Cardiac muscle cell (in vitro differentiated cells and primary cell): ENCODE data around the gene SULT1C4. TPM values are rescaled to one million over a fixed set of nuclear protein-coding genes. Genes with fewer than 3 reads are reported as not detected.

Experiments
- DNase-seq, 2 donors: peaks; one replicate each; pipeline versions ENCODE4 v3.0.0 to v3.0.0-alpha.2; 2010 to 2017; ENCODE audit warnings: low read depth in 1 of 2, low spot score in 1 of 2
- H3K27ac ChIP-seq: fragments of 200-600 bp; sonication (generic); 2 replicates; pipeline ENCODE4 v1.5.1; 2016
- H3K27me3 ChIP-seq: fragments of 200-600 bp; sonication (generic); 2 replicates; pipeline ENCODE4 v1.6.0; 2016; ENCODE audit warnings: control low read depth
- H3K36me3 ChIP-seq: fragments of 200-600 bp; sonication (generic); 2 replicates; pipeline ENCODE4 v1.5.1; 2016; ENCODE audit warnings: control low read depth
- H3K4me1 ChIP-seq: fragments of 200-600 bp; sonication (generic); 2 replicates; pipeline ENCODE4 v1.8.1; 2017; ENCODE audit warnings: low read depth, mild to moderate bottlenecking, mixed run types
- H3K4me3 ChIP-seq: fragments of 200-600 bp; sonication (generic); 2 replicates; pipeline ENCODE4 v1.5.1; 2016; ENCODE audit warnings: mild to moderate bottlenecking
- H3K9me3 ChIP-seq: fragments of 200-600 bp; sonication (generic); 2 replicates; pipeline ENCODE4 v1.5.1; 2017; ENCODE audit warnings: low read depth, mild to moderate bottlenecking, control low read depth
- polyA plus RNA-seq: library from polyadenylated mRNA; unstranded; fragments of >200 nt; fragmentation: Nextera tagmentation; extraction: Ambion mirVana; gene quantifications from 2 replicates; pipeline ENCODE4 v1.2.1, GENCODE V29; 2016
- total RNA-seq: library from RNA; depleted of rRNA; stranded (reverse); fragments of >200 nt; gene quantifications from 2 replicates; pipeline ENCODE4 v1.2.3, GENCODE V29; 2016
- TF ChIP-seq, protein P1 (sequence below): IDR thresholded peaks from 2 replicates; pipeline ENCODE4 v1.5.1; 2012; ENCODE audit warnings: low read depth, mild to moderate bottlenecking, low read length

Gene SULT1C4
- total and polyA plus RNA-seq, 2 experiments from 2014 or later = 10.6 to 14.3 TPM

DNA sequence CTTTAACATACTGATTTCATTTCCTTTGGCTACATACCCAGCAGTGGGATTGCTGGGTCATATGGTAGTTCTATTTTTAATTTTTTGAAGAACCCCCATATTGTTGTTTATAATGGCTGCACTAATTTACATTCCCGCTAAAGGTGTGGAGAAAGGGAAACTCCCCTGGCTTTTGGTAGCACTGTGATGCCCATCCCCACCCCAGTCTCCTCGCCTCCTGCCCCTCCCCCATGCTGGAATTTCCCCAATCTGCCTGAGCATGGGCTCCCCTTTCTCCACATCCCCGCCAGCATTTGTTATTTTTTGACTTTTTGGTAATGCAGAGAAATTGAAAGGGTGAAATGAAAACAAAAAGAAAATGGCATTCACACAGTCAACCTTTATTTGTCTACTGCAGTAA is 30.0 kb upstream of the SULT1C4 start:
- DNase-seq = no peak
- TF ChIP-seq, protein P1, sequence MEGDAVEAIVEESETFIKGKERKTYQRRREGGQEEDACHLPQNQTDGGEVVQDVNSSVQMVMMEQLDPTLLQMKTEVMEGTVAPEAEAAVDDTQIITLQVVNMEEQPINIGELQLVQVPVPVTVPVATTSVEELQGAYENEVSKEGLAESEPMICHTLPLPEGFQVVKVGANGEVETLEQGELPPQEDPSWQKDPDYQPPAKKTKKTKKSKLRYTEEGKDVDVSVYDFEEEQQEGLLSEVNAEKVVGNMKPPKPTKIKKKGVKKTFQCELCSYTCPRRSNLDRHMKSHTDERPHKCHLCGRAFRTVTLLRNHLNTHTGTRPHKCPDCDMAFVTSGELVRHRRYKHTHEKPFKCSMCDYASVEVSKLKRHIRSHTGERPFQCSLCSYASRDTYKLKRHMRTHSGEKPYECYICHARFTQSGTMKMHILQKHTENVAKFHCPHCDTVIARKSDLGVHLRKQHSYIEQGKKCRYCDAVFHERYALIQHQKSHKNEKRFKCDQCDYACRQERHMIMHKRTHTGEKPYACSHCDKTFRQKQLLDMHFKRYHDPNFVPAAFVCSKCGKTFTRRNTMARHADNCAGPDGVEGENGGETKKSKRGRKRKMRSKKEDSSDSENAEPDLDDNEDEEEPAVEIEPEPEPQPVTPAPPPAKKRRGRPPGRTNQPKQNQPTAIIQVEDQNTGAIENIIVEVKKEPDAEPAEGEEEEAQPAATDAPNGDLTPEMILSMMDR = no peak
- H3K36me3 ChIP-seq = no peaks in the 10 kb centered on the region
- H3K4me3 ChIP-seq = no peak overlapping the region
- no peaks in the 10 kb centered on the region for H3K4me1 ChIP-seq
- peaks cover 4% of the 10 kb centered on the region for H3K27me3 ChIP-seq
- H3K9me3 ChIP-seq = no peaks in the 10 kb centered on the region
- H3K27ac ChIP-seq = no peak overlapping the region

DNA sequence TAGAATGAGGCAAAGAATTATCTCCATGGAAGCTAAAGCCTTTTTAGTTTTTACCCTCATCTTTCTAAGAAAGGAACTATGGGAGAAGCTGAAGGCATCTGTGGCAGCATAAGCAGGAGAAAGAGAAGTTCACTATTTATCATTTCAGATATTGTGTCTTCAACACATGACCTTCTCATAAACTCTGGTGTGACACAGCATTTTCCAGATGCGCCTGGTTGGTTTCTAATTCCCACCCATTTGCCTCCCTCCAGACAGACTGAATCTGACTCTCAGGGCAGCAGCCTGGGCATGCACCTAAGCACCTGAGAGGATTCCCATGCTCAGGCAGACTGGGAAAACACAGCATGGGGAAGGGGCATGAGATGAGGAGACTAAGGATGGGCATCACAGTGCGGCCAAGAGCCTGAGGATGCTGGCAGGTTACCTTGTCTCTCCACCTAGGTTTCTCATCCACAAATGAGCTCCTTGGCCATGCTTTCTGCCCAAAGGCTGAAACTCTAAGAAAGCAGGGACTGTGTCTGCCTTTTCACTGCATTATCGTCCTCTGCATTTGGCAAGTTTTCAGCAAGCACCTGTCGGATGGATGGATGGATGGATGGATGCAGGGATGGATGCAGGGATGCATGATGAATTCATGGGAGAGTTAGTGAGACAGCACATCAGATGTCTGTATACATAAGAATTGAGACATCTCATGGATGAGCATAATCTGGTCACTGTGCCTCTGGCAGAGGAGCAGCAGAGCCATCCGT is 28.8 kb upstream of the SULT1C4 start:
- Histone ChIP-seq H3K27me3 (peaks cover 4% of the 10 kb centered on the region), H3K36me3 (no peaks in the 10 kb centered on the region), H3K4me1 (no peaks in the 10 kb centered on the region), H3K9me3 (no peaks in the 10 kb centered on the region), H3K4me3 (no peak overlapping the region), H3K27ac (no peak overlapping the region)
- no peak for DNase-seq
- TF ChIP-seq, protein P1 = no peak

DNA sequence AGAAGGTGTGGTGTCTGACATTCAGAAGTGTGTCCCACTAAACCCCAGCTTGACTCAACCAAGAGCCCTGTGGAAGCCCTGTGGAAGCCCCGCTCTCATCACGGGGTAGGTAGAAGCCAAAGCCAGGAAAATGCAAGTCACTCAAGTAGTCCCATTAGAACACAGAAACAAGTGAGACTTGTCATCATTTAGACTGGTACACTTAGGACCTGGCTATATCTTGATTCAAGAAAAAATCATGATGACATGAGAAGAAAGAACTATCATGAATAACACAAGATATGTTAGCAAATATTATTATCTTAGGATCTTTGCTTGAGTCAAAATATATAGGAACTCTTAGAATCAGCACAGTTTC is 28.2 kb upstream of the SULT1C4 start:
- Histone ChIP-seq H3K4me1 (no peaks in the 10 kb centered on the region), H3K27ac (no peak overlapping the region), H3K9me3 (no peaks in the 10 kb centered on the region), H3K27me3 (peaks cover 4% of the 10 kb centered on the region), H3K36me3 (no peaks in the 10 kb centered on the region), H3K4me3 (no peak overlapping the region)
- TF ChIP-seq, protein P1 = no peak
- DNase-seq = no peak

DNA sequence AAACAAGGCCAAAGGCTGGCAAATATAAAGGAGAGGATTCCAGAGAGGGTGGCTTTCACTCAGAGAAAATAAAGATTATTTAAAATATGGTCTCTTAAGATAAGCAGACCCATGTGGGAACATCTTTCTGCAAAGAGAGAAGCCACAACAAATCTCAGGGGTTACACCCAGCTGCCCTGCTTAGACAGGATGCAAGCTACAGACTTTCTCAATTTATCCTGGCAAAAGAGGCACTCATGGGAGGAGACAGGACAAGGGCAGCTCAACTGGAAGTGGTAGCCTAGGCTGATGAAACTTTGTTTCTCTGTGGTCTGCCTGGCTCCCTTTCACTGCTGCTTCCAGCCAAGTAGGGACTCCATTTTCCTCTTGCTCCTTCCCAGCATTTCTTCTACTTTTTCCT is 25.9 kb upstream of the SULT1C4 start:
- DNase-seq = peak in 1 of 2 donors; percentile 61
- TF ChIP-seq, protein P1 = no peak

DNA sequence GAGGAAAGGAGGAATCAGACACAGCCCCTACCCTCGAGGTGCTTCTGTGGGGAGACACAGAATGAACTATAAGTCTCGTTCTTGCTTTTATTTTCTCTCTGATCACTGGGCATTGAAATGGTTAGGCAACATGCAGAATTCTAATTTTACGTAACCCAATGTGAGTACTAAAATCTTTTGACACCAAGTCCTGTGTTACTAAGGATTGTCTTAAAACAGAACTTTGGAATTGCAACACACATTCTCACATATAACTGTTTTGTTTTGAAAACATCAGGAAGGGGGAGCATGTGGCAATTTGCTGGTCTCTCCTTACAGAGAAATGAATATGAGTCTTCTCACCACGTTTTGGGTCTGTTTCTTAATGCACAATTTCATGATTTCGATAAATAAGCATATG is 23.6 kb upstream of the SULT1C4 start:
- Histone ChIP-seq H3K4me3 (no peak overlapping the region), H3K27me3 (no peaks in the 10 kb centered on the region), H3K27ac (no peak overlapping the region), H3K4me1 (no peaks in the 10 kb centered on the region), H3K9me3 (no peaks in the 10 kb centered on the region), H3K36me3 (no peaks in the 10 kb centered on the region)
- TF ChIP-seq, protein P1 = no peak
- DNase-seq = peak in 1 of 2 donors; percentile 13

More for the DNA sequence above, 25.9 kb upstream of the SULT1C4 start:
- Histone ChIP-seq H3K9me3 (no peaks in the 10 kb centered on the region), H3K36me3 (no peaks in the 10 kb centered on the region), H3K27me3 (peaks cover 4% of the 10 kb centered on the region), H3K4me1 (no peaks in the 10 kb centered on the region), H3K27ac (no peak overlapping the region), H3K4me3 (no peak overlapping the region)
